HCT116 (cell line): ENCODE data around the gene SP9. TPM values are rescaled to one million over a fixed set of nuclear protein-coding genes. Genes with fewer than 3 reads are reported as not detected.

Experiments
- ATAC-seq: fragments of 200-7000 bp; cut with Tn5 transposase; 2 replicates; pipeline ENCODE4 v1.9.1; 2020; ENCODE audit warnings: mild to moderate bottlenecking, moderate library complexity
- BruUV-seq: library from RNA; stranded (reverse); fragments of 400-500 nt; replicated peaks from 2 replicates; lab custom pipeline; 2021; lab: Mats Ljungman, UMichigan
- CTCF ChIA-PET: fragments of 300-600 bp; sonication (Branson Sonifier 250); formaldehyde crosslinking; loops from one replicate; lab custom pipeline; 2021; ENCODE audit warnings: antibody characterized with exemption; lab: Charles Lee
- POLR2A ChIA-PET: fragments of 300-600, 350-600 bp; sonication (Branson Sonifier 250); formaldehyde crosslinking; loops from one replicate; lab custom pipeline; 2021; ENCODE audit warnings: antibody characterized with exemption; lab: Charles Lee
- RAD21 ChIA-PET, 2 experiments: fragments of 300-600 bp; sonication (Branson Sonifier 250); formaldehyde crosslinking; loops; one replicate each; lab custom pipeline; 2023; ENCODE audit warnings: low total read pairs in 2 of 2; ENCODE audit not compliant: uncharacterized antibody in 2 of 2, unreplicated experiment in 2 of 2, low non-redundant PET in 1 of 2; lab: Charles Lee
- DNase-seq: peaks from one replicate; pipeline ENCODE4 v3.0.0-alpha.2; 2010; ENCODE audit warnings: low read depth, low spot score
- H2AFZ ChIP-seq: fragments of 200-600 bp; shearing (Covaris generic), sonication (generic); 2 replicates; pipeline ENCODE4 v1.6.1; 2017; ENCODE audit warnings: low read depth, mixed run types, mixed read lengths, antibody characterized with exemption, low read length; ENCODE audit not compliant: poor library complexity, severe bottlenecking
- H3K27ac ChIP-seq: 2 replicates; pipeline ENCODE4 v1.5.1; 2012; ENCODE audit warnings: low read depth, low read length
- H3K27me3 ChIP-seq: fragments of 200-600 bp; sonication (generic); 2 replicates; pipeline ENCODE4 v1.6.1; 2016; ENCODE audit warnings: mixed run types, low read length, mixed read lengths; ENCODE audit not compliant: insufficient read depth
- H3K36me3 ChIP-seq, 2 experiments: fragments of 200-500 bp in 1 of 2; fragments of 200-600 bp in 1 of 2; sonication (Bioruptor generic) in 1 of 2; sonication (generic) in 1 of 2; 2 replicates each; pipeline versions ENCODE4 v1.5.1 to v1.6.1; 2014 to 2016; ENCODE audit warnings: low read length in 2 of 2, inconsistent platforms in 1 of 2, mixed read lengths in 1 of 2, mixed run types in 1 of 2; ENCODE audit not compliant: insufficient read depth in 2 of 2, control insufficient read depth in 1 of 2
- H3K4me1 ChIP-seq, 2 experiments: fragments of 200-600 bp in 1 of 2; sonication (generic) in 1 of 2; 2 replicates each; pipeline versions ENCODE4 v1.5.1 to v1.6.1; 2012 to 2017; ENCODE audit warnings: low read length in 2 of 2, inconsistent platforms in 1 of 2, mild to moderate bottlenecking in 1 of 2, mixed read lengths in 1 of 2, mixed run types in 1 of 2, moderate library complexity in 1 of 2; ENCODE audit not compliant: insufficient read depth in 2 of 2, control insufficient read depth in 1 of 2
- H3K4me2 ChIP-seq: fragments of 200-600 bp; sonication (generic); 2 replicates; pipeline ENCODE4 v1.6.1; 2017; ENCODE audit warnings: mixed run types, low read length, mixed read lengths
- H3K4me3 ChIP-seq, 2 experiments: fragments of 200-600 bp in 1 of 2; sonication (generic) in 1 of 2; replicated peaks in 1 of 2; 2 replicates each; pipeline ENCODE4 v1.5.1; 2011 to 2016; ENCODE audit warnings: low read length in 2 of 2, control low read depth in 1 of 2, low read depth in 1 of 2, mild to moderate bottlenecking in 1 of 2, mixed read lengths in 1 of 2, mixed run types in 1 of 2
- H3K79me2 ChIP-seq: fragments of 200-600 bp; sonication (generic); 2 replicates; pipeline ENCODE4 v1.6.1; 2017; ENCODE audit warnings: mild to moderate bottlenecking, mixed run types, low read length, moderate library complexity, mixed read lengths; ENCODE audit not compliant: insufficient read depth
- H3K9ac ChIP-seq: fragments of 200-600 bp; sonication (generic); 2 replicates; pipeline ENCODE4 v1.6.1; 2016; ENCODE audit warnings: low read length, mixed read lengths
- H3K9me2 ChIP-seq: fragments of 200-600 bp; sonication (generic), shearing (Covaris generic); 2 replicates; pipeline ENCODE4 v1.6.1; 2017; ENCODE audit warnings: mixed run types, mild to moderate bottlenecking, moderate library complexity; ENCODE audit not compliant: insufficient read depth
- H3K9me3 ChIP-seq, 2 experiments: fragments of 200-500 bp in 1 of 2; fragments of 200-600 bp in 1 of 2; sonication (Bioruptor generic) in 1 of 2; sonication (generic) in 1 of 2; 2 replicates each; pipeline ENCODE4 v1.6.1; 2014 to 2017; ENCODE audit warnings: low read length in 2 of 2, mixed read lengths in 2 of 2, inconsistent platforms in 1 of 2, low read depth in 1 of 2, mild to moderate bottlenecking in 1 of 2, mixed run types in 1 of 2, moderate library complexity in 1 of 2; ENCODE audit not compliant: control insufficient read depth in 1 of 2, insufficient read depth in 1 of 2
- H4K20me1 ChIP-seq: fragments of 200-600 bp; sonication (generic), shearing (Covaris generic); 2 replicates; pipeline ENCODE4 v1.6.1; 2017; ENCODE audit warnings: mixed run types, mild to moderate bottlenecking, moderate library complexity; ENCODE audit not compliant: insufficient read depth
- CBX3 ChIP-seq: IDR thresholded peaks from 2 replicates; pipeline ENCODE4 v1.6.1; 2012; ENCODE audit warnings: low read depth
- CEBPB ChIP-seq: IDR thresholded peaks from 2 replicates; pipeline ENCODE4 v1.6.1; 2012; ENCODE audit warnings: low read depth
- EGR1 ChIP-seq: IDR thresholded peaks from 2 replicates; pipeline ENCODE4 v1.6.1; 2012; ENCODE audit warnings: low read depth
- EZH2 ChIP-seq: fragments of 200-600 bp; sonication (generic); IDR thresholded peaks from 2 replicates; pipeline ENCODE4 v1.6.1; 2017; ENCODE audit warnings: antibody characterized with exemption, mixed run types
- EZH2phosphoT487 ChIP-seq: fragments of 200-600 bp; IDR thresholded peaks from 2 replicates; pipeline ENCODE4 v1.6.1; 2018; ENCODE audit warnings: antibody characterized with exemption, borderline replicate concordance
- FOSL1 ChIP-seq: IDR thresholded peaks from 2 replicates; pipeline ENCODE4 v1.6.1; 2012; ENCODE audit warnings: low read depth
- JUND ChIP-seq: IDR thresholded peaks from 2 replicates; pipeline ENCODE4 v1.6.1; 2012
- MAX ChIP-seq: IDR thresholded peaks from 2 replicates; pipeline ENCODE4 v1.6.1; 2012
- POLR2A ChIP-seq: IDR thresholded peaks from 2 replicates; pipeline ENCODE4 v1.7.0; 2011; ENCODE audit warnings: borderline replicate concordance; ENCODE audit not compliant: insufficient read depth, insufficient read length; ENCODE audit errors: extremely low read depth
- POLR2AphosphoS5 ChIP-seq: IDR thresholded peaks from 2 replicates; pipeline ENCODE4 v1.6.1; 2011; ENCODE audit warnings: mild to moderate bottlenecking, low read depth, low read length, moderate library complexity
- SIN3A ChIP-seq: IDR thresholded peaks from 2 replicates; pipeline ENCODE4 v1.6.1; 2012; ENCODE audit warnings: low read depth
- SP1 ChIP-seq: IDR thresholded peaks from 2 replicates; pipeline ENCODE4 v1.6.1; 2012; ENCODE audit warnings: low read depth
- SRF ChIP-seq: IDR thresholded peaks from 2 replicates; pipeline ENCODE4 v1.6.1; 2012; ENCODE audit warnings: low read depth
- TCF7L2 ChIP-seq: IDR thresholded peaks from 2 replicates; pipeline ENCODE4 v1.7.0; 2011; ENCODE audit warnings: borderline replicate concordance, inconsistent platforms; ENCODE audit not compliant: insufficient read depth, insufficient read length; ENCODE audit errors: extremely low read depth
- YY1 ChIP-seq: IDR thresholded peaks from 2 replicates; pipeline ENCODE4 v1.6.1; 2011; ENCODE audit warnings: low read length, low read depth, moderate library complexity, mild to moderate bottlenecking; ENCODE audit not compliant: insufficient replicate concordance; ENCODE audit errors: extremely low read depth
- ZFX ChIP-seq: fragments of 450-650 bp; IDR thresholded peaks from 2 replicates; pipeline ENCODE4 v1.6.1; 2017
- intact Hi-C: fragments of 100-400 bp; cut with micrococcal nuclease; formaldehyde crosslinking; loops from 2 replicates; pipeline ENCODE4 v1.10.0; 2022
- total RNA-seq: library from RNA; stranded (reverse); gene quantifications from one replicate; pipeline ENCODE4 v1.2.1, GENCODE V29; 2021; ENCODE audit not compliant: unreplicated experiment
- TF ChIP-seq, protein P1 (sequence below): IDR thresholded peaks from 2 replicates; pipeline ENCODE4 v1.6.1; 2012

Gene SP9
- total RNA-seq, 1 experiment from 2014 or later = 0.69 TPM

DNA sequence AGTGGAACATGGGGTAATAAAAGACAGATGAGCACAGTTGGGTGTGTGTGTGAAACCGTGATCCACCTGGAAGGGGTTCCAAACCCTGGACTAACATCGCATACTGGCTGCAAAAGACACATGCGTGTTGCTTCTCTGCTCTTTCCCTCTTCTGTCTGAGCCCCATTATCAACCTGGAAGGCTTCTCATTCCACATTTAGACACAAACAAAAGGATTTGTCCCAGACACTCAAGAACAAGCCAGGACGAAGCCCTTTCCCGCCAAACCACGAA lies 7.0 kb upstream of the SP9 start:
- no peak for DNase-seq
- H3K27me3 ChIP-seq = no peaks in the 10 kb centered on the region
- no peaks in the 10 kb centered on the region for H3K9me2 ChIP-seq
- no peak overlapping the region for H3K27ac ChIP-seq
- ChIA-PET RAD21 (no interaction called here), POLR2A (no interaction called here), CTCF (no interaction called here)
- H3K79me2 ChIP-seq = no peaks in the 10 kb centered on the region
- intact Hi-C loops = no loop called here
- no peaks in the 10 kb centered on the region for H4K20me1 ChIP-seq
- no peak for ATAC-seq
- no peaks in the 10 kb centered on the region for H3K9me3 ChIP-seq
- no peak overlapping the region for H2AFZ ChIP-seq
- TF ChIP-seq POLR2A = no peak
- TF ChIP-seq EZH2phosphoT487 = no peak
- TF ChIP-seq CBX3 = no peak
- TF ChIP-seq EGR1 = no peak
- TF ChIP-seq EZH2 = no peak
- TF ChIP-seq SRF = no peak
- no peak overlapping the region for H3K9ac ChIP-seq
- no TSS peak for BruUV-seq
- H3K4me1 ChIP-seq = peaks cover 0 to 4% of the 10 kb centered on the region in 2 experiments; a peak in 1 of 4 replicates
- H3K4me3 ChIP-seq = no peak overlapping the region
- no peak overlapping the region for H3K4me2 ChIP-seq
- H3K36me3 ChIP-seq = no peaks in the 10 kb centered on the region

GRCh38 chr2:174328114-174328960 lies 6.4 kb upstream of the SP9 start:
- Histone ChIP-seq H3K27ac (no peak overlapping the region), H2AFZ (no peak overlapping the region), H4K20me1 (no peaks in the 10 kb centered on the region), H3K9ac (no peak overlapping the region), H3K9me2 (no peaks in the 10 kb centered on the region), H3K27me3 (no peaks in the 10 kb centered on the region), H3K4me1 (peaks cover 2 to 7% of the 10 kb centered on the region in 2 experiments; a peak in 1 of 4 replicates), H3K36me3 (no peaks in the 10 kb centered on the region), H3K4me2 (no peak overlapping the region), H3K79me2 (no peaks in the 10 kb centered on the region), H3K4me3 (no peak overlapping the region), H3K9me3 (no peaks in the 10 kb centered on the region)
- CTCF ChIA-PET = no interaction called here
- RAD21 ChIA-PET = no interaction called here
- TF ChIP-seq TCF7L2 (no peak), POLR2A (no peak), JUND (no peak), MAX (no peak), ZFX (no peak), CEBPB (no peak), SIN3A (no peak), SP1 (no peak), FOSL1 (no peak), POLR2AphosphoS5 (no peak), YY1 (no peak), EGR1 (no peak), EZH2 (no peak)
- TF ChIP-seq, protein P1, sequence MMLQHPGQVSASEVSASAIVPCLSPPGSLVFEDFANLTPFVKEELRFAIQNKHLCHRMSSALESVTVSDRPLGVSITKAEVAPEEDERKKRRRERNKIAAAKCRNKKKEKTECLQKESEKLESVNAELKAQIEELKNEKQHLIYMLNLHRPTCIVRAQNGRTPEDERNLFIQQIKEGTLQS = no peak
- DNase-seq (no peak), ATAC-seq (no peak)
- intact Hi-C loops = no loop called here
- POLR2A ChIA-PET = no interaction called here
- no TSS peak for BruUV-seq
